Measurements from ENCODE around the gene KCNK4.

Gene KCNK4

DNA sequence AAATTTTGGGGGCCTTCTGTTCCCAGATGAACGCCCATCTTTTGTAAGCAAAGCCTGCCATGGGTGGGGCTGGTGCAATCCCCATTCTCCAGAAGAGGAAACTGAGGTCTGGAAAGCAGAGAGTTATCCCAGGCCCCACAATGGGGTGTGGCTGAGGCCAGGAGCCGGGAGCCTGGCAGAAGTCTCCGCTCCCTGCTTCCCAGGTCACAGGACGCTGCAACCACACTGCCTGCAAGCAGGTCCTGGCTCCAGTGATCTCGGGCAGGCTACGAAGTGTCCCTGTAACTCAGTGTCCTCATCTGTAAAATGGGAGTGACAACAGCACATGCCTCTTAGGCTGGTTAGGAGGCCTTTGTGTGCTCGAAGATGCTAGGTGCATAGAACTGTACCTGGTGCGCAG, 38.1 kb upstream of the KCNK4 start:
- DNase-seq (ENCODE audit: low spot score) (no peak), FAIRE-seq (no peak)

DNA sequence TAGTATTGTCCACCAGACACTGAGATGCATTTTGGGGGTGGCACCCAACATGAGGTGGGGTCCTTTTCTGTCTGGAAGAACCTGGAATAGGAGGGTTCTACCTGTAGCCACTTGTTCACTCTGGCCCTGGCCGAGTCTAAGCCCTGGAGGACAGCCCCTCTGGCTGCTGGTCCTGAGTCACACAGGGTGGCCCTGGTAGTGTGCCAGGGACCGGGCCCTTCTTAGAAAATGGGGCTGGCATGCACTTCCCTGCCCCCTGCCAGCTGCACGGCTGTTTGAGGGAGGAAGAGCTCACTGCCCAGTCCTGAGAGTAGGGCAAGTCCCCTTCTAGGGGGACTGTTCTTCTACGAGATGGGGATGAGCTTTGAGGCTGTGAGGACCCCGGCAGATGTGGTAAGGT, 37.6 kb upstream of the KCNK4 start:
- FAIRE-seq (no peak), DNase-seq (ENCODE audit: low spot score) (no peak)

DNA sequence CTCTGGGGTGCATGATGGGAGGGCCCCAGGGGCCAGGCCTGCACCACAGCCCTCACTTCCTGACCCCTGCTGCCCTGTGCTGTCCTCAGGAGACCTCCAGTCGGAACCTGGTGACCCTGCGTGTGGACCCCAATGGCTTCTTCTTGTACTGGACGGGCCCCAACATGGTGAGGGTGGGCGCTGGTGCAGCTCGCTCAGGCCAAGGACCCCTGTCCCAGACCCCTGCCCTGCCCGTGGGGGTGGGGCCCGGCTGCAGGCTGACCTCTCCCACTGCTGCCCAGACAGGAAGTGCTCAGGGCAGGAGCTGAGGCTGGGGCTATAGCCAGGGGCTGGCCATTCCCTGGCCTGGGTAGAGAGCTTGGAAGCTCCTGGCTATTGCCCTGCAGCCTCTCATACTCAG, 36.8 kb upstream of the KCNK4 start:
- DNase-seq (ENCODE audit: low spot score) (no peak), FAIRE-seq (no peak)

DNA sequence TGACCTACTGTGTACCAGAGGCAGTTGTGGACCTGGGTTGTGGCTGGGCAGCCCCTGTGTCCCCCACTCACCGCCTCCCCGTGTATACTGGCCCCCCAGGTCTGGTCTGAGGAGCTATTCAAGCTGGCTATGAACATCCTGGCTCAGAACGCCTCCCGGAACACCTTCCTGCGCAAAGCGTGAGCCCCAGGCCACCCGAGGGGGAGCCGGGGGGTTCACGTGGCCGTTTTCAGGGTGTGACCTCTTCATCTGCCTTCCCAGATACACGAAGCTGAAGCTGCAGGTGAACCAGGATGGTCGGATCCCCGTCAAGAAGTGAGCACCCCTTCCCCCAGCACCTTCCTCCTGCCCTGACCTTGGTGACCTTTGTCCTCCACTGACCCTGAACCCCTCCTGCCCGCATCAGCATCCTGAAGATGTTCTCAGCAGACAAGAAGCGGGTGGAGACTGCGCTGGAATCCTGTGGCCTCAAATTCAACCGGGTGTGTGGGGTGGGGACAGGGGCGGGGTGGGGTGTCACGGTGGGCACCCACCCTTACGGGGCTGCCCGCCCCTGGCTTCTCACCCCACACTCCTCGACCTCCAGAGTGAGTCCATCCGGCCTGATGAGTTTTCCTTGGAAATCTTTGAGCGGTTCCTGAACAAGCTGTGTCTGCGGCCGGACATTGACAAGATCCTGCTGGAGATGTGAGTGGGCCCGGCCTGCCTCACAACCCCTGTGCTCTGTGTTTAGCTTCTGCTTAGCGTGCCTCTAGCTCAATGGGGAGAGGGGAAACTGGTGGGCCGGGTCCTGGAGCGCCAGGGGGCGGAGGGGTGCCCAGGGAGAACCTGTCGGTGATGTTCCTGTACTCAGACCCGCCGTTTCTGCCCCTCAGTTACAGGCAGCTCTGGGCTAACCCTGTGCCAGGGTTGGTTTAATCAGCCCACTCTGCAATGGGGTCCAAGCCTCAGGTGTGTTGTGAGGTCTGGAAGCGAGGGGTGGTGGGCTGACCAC, 35.7 kb upstream of the KCNK4 start:
- DNase-seq (ENCODE audit: low spot score) (no peak), FAIRE-seq (no peak)

DNA sequence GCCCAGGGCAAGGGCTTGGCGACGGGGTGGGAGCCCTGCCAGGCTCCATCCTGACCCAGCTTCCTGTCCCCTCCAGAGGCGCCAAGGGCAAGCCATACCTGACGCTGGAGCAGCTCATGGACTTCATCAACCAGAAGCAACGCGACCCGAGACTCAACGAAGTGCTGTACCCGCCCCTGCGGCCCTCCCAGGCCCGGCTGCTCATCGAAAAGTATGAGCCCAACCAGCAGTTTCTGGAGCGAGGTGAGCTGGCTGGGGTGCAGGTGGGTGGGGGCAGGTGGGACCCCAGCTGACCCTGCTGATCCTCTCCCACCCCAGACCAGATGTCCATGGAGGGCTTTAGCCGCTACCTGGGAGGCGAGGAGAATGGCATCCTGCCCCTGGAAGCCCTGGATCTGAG, 34.8 kb upstream of the KCNK4 start:
- DNase-seq (ENCODE audit: low spot score), result no peak
- FAIRE-seq, result no peak

DNA sequence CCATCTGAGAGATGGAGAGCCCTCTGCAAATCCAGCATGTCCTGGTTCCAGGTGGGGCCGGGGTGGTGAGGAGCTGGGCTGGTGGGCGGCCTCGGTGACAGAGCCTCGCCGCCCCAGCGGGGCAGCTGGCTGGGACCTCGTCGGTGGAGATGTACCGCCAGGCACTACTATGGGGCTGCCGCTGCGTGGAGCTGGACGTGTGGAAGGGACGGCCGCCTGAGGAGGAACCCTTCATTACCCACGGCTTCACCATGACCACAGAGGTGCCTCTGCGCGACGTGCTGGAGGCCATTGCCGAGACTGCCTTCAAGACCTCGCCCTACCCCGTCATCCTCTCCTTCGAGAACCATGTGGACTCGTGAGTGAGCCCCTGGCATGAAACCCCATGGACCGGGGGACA, 32.7 kb upstream of the KCNK4 start:
- no peak for DNase-seq (ENCODE audit: low spot score)
- FAIRE-seq, result no peak

DNA sequence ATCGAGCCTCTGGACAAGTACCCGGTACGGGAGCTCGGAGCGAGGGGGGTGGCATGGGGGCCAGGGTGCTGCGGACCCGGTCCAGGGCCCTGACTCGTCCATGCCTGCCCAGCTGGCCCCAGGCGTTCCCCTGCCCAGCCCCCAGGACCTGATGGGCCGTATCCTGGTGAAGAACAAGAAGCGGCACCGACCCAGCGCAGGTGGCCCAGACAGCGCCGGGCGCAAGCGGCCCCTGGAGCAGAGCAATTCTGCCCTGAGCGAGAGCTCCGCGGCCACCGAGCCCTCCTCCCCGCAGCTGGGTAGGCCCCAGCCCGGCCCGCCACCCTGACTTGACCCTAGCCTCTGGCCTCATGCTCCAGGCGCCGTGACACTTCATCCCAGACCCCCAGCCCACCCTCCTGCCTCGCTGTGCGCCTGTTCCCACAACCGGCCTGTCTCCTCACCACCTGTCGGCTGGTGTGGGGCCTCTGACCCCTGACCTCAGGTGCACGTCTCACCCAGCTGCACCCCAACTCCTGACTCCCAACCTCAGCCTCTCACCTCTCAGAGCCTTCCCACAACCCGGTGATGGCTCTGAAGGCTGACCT, 32.1 kb upstream of the KCNK4 start:
- FAIRE-seq, result no peak
- no peak for DNase-seq (ENCODE audit: low spot score)

DNA sequence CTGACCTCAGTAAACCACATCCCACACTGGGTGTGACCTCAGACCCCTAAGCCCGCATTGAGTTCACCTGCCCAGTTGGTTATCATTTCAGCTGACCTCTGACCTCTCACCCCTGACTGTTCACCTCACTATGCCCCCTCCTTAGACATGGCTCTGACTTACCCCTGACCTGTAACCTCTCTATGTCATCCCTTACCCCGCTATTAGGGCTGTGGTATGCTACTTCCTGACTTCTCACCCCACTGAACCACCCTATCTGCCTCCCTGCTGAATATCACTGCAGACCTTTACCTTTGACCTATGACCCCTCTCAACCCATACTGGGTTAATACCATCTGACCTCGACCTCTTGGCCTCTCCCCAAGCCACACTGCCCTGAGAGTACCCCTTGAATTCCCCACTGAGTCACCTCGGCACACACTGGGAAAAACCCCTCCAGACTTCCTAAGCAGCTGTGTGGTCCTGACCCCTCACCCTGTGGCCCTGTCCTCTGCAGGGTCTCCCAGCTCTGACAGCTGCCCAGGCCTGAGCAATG, 31.5 kb upstream of the KCNK4 start:
- FAIRE-seq (no peak), DNase-seq (ENCODE audit: low spot score) (no peak)

DNA sequence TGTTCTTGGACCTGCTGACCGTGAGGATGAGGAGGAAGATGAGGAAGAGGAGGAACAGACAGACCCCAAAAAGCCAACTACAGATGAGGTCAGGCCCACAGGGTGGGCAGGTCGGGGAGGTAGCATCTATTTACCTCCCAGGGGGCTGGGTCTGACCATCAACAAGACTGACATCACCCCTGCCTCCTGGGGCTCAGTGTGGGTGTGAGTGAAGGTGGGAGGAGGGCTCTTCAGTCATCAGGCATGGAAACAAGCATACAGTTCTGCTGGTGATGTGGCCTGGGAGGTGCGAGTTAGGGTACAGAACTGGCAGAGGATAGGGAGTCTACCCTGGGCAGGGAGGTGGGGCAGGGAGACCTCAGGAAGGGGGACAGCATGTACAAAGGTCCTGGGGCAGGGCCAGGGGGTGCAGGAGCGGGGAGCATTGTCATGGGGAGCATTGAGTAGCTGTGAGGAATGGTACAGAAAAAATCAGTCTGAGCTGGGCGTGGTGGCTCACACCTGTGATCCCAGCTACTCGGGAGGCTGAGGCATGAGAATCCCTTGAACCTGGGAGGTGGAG, 30.9 kb upstream of the KCNK4 start:
- DNase-seq (ENCODE audit: low spot score) (no peak), FAIRE-seq (peak; percentile 53)

DNA sequence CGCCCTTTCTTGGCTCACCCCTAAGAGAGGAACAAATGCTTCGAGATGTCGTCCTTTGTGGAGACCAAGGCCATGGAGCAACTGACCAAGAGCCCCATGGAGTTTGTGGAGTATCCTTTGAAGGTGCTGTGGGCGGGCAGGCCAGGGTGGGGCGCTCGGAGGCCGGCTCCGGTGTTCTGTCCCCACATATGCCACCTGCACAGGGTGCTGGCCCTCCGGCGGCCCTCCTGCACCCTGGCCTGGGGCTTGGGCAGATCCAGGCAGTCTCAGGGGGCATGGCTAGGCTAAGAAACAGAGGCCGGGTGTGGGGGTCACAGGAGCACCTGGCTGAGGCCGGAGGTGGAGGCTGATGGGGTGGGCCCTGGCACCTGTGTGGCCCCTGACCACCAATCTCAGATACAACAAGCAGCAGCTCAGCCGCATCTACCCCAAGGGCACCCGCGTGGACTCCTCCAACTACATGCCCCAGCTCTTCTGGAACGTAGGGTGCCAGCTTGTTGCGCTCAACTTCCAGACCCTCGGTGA, 29.5 kb upstream of the KCNK4 start:
- DNase-seq (ENCODE audit: low spot score) (no peak), FAIRE-seq (no peak)

DNA sequence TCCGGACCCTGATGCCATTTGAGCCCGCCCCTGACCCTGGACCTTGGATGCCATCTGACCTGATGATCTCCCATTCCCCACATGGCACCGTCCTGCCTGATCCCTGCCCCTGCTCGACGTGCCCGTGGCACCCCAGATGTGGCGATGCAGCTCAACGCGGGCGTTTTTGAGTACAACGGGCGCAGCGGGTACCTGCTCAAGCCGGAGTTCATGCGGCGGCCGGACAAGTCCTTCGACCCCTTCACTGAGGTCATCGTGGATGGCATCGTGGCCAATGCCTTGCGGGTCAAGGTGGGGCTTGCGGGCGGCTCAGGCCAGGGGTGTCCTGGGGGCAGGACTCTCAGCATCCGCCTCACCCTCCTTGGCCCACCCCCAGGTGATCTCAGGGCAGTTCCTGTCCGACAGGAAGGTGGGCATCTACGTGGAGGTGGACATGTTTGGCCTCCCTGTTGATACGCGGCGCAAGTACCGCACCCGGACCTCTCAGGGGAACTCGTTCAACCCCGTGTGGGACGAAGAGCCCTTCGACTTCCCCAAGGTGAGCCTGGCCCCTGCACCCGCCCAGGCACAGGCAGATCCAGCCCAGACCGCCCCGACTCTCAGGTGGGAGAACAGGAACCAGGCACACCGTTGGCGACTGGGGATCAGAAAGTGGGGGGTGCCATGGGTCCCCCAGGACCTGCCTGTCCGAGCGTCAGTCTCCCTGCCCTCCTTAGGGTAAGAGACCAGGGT, 28.7 kb upstream of the KCNK4 start:
- FAIRE-seq (no peak), DNase-seq (ENCODE audit: low spot score) (no peak)

DNA sequence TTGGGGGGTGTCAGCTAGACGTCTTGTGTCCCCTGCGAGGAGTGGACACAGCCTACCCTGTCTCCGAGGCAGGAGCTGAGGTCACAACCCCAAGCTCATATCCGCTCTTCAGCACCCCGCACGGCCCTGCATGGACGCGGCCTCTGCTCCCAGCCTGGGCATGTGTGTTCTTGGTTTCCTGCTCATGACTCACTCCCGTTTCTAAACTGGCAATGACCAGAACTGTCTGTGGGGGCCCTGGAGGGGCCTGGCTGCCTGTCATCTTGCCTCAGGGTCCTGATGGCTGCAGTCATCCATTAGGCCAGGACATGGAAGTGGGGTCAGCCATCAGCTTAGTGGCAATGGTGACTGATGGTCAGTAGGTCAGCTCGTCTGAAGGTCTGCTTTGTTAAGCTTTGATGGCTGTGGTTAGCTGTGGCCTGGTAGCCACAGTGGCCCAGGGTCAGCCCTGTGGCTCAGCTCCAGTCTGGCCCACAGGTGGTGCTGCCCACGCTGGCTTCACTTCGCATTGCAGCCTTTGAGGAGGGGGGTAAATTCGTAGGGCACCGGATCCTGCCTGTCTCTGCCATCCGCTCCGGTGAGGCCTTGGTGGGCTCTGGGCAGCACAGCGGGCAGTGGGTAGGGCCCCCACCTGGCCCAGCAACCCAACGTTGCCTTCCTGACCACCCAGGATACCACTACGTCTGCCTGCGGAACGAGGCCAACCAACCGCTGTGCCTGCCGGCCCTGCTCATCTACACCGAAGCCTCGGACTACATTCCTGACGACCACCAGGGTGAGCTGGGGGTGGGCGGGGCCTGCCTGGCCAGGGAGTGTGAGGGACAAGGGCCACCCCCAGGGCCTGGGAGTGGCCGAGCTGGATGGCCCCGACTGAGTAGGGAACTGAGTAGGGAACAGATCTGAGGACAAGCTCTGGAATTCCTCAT, 27.8 kb upstream of the KCNK4 start:
- no peak for FAIRE-seq
- no peak for DNase-seq (ENCODE audit: low spot score)

DNA sequence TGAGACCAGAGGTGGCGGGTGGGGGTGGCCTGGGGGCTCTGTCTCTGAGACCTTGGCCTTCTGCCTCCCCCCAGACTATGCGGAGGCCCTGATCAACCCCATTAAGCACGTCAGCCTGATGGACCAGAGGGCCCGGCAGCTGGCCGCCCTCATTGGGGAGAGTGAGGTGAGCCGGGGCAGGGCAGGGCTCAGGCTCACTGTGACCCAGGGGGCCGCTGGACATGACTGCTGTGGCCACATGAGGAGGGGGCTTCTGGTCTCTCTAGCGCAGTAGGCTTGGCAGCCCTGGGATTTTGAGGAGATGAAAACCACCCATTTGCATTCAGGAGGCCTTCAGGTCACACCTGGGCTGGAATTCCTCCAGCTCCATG, 27.2 kb upstream of the KCNK4 start:
- FAIRE-seq (no peak), DNase-seq (ENCODE audit: low spot score) (no peak)

DNA sequence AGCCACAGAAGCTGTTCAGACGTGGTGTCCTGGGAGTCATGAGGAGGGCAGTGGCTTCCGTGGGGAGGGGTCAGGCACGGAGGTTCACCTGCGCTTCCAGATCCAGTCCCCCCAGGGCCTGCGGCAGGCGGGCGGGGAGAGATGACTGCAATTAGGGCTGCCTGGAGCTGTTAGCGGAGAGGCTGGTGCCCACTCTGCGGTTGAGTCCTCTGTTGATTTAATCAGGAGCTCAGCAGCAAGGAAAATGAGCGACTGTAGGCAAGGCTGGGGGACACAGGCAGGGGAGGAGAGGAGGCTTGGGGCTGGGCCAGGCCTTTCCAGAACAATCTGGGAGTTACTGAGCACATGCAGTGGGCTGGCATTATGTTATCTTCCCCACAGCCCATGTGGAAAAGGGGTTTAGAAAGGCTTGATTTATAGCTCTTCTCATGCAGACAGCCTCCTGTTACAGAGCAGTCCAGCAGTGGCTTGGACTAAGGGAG, 26.7 kb upstream of the KCNK4 start:
- DNase-seq (ENCODE audit: low spot score), result no peak

DNA sequence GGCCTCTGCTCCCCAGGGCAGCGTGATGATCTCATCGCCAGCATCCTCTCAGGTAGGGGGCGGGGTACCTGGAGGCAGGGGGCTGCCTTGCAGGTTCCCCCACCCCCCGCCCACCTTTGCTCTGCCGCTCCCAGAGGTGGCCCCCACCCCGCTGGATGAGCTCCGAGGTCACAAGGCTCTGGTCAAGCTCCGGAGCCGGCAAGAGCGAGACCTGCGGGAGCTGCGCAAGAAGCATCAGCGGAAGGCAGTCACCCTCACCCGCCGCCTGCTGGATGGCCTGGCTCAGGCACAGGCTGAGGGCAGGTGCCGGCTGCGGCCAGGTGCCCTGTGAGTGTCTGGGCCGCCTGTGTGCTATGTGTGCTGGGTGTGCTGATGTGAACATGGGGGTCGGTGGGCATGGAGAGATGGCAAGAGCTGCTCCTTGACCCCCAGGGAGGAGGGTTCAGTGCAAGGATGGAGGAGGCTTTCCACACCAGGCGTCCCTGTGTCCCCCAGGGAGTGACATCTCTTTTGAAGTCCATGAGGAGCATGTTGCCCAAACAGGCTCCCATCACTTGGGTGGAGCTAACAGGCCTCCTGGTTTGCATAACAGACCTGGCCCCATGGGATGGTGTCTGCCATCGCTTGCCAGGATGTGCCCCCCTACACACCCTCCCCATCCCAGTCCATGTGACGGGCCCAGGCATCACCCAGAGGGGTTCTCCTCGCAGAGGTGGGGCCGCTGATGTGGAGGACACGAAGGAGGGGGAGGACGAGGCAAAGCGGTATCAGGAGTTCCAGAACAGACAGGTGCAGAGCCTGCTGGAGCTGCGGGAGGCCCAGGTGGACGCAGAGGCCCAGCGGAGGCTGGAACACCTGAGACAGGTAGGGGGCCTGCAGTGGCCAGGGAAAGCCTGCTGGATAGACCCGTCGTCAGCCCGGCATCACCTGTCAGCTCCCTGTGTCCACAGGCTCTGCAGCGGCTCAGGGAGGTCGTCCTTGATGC, 25.6 kb upstream of the KCNK4 start:
- FAIRE-seq (no peak), DNase-seq (ENCODE audit: low spot score) (no peak)

More for the DNA sequence above, 26.7 kb upstream of the KCNK4 start:
- FAIRE-seq, result no peak

DNA sequence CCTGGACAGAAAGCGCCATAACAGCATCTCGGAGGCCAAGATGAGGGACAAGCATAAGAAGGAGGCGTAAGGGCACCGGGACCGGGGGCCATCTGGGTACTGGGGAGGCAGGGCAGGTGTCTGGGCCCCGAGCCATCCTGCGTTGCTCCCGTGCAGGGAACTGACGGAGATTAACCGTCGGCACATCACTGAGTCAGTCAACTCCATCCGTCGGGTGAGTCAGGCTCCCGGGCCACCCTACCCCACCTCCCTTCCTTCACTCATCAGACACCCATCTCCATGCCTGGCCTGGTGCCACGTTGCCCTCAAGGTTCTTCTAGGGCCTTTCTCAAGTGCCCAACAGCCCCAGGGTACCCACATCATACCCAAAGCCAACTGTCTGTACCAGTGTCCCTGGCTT, 24.8 kb upstream of the KCNK4 start:
- FAIRE-seq (no peak), DNase-seq (ENCODE audit: low spot score) (no peak)

DNA sequence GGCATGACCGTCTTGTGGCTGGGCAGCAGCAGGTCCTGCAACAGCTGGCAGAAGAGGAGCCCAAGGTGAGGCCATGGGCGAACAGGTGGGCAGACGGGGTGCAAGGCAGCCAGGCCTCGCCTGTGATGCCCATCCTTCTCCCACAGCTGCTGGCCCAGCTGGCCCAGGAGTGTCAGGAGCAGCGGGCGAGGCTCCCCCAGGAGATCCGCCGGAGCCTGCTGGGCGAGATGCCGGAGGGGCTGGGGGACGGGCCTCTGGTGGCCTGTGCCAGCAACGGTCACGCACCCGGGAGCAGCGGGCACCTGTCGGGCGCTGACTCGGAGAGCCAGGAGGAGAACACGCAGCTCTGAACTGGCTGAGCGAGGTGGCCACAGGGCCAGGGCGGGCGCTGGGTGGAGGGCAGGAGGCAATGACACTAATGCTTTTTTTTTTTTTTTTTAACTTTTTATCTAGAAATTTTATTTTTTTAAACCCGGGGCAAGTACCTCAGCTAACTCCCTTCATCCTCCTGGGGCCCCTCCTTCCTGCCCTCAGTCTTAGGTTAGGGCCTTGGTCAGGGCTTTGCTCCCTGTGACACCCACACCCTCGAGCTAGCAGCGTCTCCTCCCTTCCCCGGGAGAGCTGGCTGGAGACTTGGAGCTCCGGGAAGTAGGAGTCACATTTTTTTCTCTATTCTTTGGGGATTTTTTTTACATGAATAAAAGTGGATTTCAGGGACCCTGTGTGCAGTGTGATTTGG, 23.7 kb upstream of the KCNK4 start:
- FAIRE-seq, result no peak
- no peak for DNase-seq (ENCODE audit: low spot score)
